ENCODE measurements around the gene RASGRP2. TPM values are rescaled to one million over a fixed set of nuclear protein-coding genes. Genes with fewer than 3 reads are reported as not detected.

Gene RASGRP2
- 1 to 10 TPM; 4.1 to 6.7 (median 5.4) TPM for polyA plus RNA-seq (ENCODE audit: insufficient read length in 3 of 3)
- long read RNA-seq, donor 1, result 0 reads
- long read RNA-seq, donor 2, partial matches to known transcripts, result 0 of 1 reads
- long read RNA-seq, donor 2, other reads (novel, unspliced or antisense), result 0 of 1 reads
- long read RNA-seq, donor 3, partial matches to known transcripts, result 5 of 5 reads
- long read RNA-seq, donor 3, other reads (novel, unspliced or antisense), result 0 of 5 reads
- long read RNA-seq, donor 4, partial matches to known transcripts, result 0 of 4 reads
- long read RNA-seq, donor 4, other reads (novel, unspliced or antisense), result 0 of 4 reads
- long read RNA-seq, donor 5, result 0 reads
- long read RNA-seq, donor 6, partial matches to known transcripts, result 0 of 1 reads
- long read RNA-seq, donor 6, other reads (novel, unspliced or antisense), result 0 of 1 reads
- long read RNA-seq, donor 7, result 0 reads
- long read RNA-seq, donor 8, partial matches to known transcripts, result 6 of 8 reads
- long read RNA-seq, donor 8, other reads (novel, unspliced or antisense), result 0 of 8 reads
- long read RNA-seq, donor 9, partial matches to known transcripts, result 0 of 3 reads
- long read RNA-seq, donor 9, other reads (novel, unspliced or antisense), result 0 of 3 reads
- long read RNA-seq, donor 10, partial matches to known transcripts, result 0 of 1 reads
- long read RNA-seq, donor 10, other reads (novel, unspliced or antisense), result 0 of 1 reads
- long read RNA-seq, donor 11, result 0 reads
- long read RNA-seq, donor 12, partial matches to known transcripts, result 0 of 3 reads
- long read RNA-seq, donor 12, other reads (novel, unspliced or antisense), result 0 of 3 reads
- long read RNA-seq, donor 13, result 0 reads
- long read RNA-seq, donor 14, result 0 reads
- long read RNA-seq, donor 15, partial matches to known transcripts, result 5 of 9 reads
- long read RNA-seq, donor 15, other reads (novel, unspliced or antisense), result 0 of 9 reads
- long read RNA-seq, donor 16, partial matches to known transcripts, result 0 of 1 reads
- long read RNA-seq, donor 16, other reads (novel, unspliced or antisense), result 0 of 1 reads

DNA sequence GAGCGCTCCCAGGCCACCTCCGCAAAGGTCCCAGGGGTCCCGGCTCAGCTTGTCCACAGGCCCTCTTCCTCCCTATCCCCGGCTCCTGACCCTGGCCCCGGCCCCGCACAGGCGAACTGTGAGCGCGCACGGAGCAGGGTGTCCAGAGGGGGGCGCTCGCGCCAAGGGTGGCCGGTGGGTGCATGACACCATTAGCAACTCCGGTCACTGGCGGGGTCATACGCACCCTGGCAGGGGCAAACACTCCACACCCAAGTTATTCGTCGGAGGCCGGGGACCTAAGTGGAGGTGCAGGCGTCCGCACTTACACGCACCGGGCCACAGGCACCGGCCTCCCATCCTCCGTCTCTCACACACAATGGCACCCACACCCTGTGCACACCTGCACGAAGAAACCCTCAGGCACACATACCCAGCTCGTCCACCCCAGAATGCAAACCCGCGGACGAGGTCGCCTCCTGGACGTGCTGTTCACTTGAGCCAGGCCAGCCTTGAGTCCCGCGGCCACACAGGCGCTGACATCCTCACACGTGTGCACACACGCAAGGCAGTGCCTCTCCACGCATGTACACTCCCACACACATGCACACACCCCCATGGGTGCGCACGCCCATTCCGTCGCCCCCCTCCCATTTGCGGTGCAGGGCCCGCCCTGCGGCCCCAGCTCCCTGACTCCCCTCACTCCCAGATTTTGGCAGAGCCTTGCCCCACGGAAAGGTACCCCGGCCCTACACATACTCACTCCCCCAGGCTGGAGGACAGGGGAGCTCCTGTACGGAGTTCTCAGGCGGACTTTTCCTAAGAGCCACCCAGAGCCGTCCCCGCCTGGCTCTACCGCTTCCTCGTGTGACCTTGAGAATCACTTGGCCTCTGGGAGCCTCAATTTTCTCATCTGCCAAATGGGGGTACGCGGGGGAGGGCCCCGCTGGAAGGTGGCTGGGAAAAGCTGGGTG lies at the start of gene RASGRP2:
Gene RASGRP2, minus strand, starts transcription at position 552 of the 953 bp plus-strand sequence. CDS start 1,276 bp downstream, outside the sequence.
- no peak for DNase-seq

DNA sequence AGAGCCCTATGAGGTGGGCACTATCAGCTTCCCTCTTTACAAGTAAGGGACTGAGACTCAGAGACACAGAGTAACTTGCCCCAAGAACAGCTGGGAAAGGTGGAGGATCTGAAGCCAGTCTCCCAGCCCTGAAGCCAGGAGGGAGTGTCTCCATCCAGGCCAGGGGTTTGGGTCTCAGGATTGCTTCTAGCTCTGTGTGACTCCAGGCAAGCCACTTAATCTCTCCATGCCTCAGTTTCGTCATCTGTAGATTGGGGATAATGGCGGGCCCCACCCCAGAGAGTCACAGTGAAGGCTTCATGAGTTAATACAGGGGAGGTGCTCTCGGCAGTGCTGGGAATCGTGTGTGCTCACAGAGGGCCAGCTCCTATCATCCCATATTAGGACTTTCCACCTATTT lies 48.5 kb upstream of the RASGRP2 start:
- no peak for DNase-seq

DNA sequence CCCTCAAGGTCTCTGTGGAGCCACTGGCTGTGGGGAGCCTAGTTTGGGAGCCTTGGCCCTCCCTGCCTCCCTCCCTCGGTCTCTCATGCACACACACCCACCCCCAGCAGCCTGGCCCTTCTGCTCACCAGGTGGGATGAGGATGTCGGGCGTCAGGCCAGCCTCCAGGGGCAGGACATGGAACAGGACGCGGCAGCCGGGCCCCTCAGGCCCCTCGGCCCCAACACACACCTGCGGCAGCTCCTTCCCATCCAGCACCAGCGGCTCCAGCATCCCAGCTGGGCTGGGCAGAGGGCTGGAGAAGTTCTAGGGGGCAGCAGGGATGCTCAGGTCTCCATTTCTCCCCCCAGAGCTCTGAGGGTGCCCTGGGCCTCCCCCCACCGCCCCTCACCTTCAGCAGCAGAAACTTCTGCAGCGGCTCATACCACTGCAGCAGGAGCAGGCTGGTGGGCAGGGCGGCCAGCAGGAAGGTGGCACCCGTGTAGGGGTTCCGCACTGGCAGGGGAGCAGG lies 47.9 kb upstream of the RASGRP2 start:
- DNase-seq, result no peak

- no peak for DNase-seq
These were observed 46.5 kb upstream of the RASGRP2 start for GRCh38 chr11:64790205-64791095.

GRCh38 chr11:64789331-64790204 lies 45.6 kb upstream of the RASGRP2 start:
- no peak for DNase-seq

DNA sequence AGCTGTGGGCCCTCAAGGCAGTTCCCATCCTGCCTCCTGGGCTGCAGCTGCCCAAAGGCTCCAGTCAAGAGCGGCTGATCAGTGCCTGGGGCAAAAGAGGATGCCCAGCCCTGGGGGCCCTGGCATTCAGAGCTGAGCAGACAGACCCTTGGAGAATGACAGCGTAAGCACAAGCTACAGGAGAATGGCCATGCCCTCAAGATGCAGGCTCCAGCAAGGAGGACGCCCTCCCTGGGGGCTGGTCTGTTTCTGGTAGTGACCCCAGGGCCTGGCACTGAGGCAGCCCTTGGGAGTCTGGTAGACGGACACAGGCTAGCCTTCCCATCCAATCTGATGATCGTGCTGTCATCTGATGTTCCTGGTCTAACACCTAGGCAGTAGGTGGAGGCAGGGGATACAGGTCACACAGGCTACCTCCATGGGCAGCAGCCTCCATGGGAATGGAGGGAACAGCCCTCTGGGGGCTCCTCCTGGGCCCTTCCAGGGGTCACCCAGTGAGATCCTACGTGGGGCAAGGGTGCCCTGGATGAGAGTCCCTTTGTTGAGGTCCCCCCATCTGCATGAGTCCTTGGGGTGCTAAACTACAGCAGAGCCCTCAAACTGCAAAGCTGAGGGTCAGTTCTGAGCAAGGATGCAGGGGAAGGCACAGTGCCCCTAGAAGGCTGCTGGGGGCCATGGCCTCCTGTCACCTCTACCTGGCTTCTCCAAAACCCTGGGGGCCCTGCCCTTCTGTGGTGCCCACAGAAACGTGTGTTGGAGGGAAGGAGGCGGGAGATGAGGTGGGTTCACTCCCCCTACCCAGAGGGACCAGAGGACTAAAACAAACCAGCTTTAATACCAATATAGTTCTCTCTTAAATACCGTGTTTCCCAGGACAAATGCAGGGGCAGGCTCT lies 44.6 kb upstream of the RASGRP2 start:
- DNase-seq, result no peak

DNA sequence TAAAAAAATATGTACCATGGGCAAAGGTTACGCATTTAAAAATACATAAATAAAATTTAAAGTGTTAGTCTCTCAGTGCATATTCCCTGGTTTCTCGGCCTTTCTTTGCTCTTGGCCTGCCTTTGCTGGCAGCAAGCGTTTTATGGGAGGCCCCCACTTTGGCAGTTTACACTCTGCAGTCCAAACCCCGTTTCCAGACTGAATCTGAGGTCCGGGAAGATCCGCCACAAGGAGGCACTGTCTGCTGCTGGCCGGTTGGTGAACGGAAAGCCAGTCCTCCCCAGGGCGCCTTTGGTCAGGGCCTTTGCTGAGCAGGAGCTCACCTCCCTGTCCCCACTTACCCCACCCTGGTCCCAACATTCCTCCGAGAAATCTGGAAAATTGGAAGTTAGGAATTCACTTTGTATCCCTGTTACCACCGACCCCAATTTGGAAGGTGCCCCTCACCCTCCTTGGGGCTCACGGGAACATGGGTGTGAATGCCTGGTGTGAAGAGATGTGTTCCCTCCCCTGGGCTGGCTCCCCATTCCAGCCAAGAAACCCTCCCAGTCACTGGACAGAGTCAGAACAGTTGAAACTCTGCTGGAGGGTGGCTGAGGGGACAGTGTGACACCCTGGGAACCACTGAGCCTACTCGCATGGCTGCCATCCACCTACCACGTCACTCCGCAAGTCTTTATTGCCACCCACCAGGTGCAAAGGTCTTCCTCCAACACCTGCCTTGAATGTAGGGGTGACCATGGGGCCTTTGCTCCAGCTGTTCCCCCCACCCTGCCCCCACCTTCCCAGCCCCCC lies 43.8 kb upstream of the RASGRP2 start:
- DNase-seq, result no peak

DNA sequence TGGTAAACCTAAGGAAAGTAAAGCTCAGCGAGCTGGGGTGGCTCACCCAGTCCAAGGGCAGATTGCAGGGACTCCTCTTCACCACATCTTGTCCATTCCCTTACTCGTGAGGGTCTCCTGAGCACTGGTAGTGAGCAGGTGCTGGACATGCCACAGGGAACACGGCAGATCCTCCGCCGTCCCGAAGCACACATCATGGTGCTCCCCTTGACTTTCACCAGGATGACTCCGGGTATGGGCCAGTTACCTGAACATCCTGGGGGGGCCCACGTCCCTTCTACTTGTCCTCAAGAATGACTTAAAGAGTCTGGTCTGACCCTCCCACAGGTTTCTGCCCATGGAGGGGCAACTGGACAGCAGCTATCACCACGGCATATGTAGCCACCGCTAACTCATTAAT lies 42.4 kb upstream of the RASGRP2 start:
- DNase-seq, result no peak

DNA sequence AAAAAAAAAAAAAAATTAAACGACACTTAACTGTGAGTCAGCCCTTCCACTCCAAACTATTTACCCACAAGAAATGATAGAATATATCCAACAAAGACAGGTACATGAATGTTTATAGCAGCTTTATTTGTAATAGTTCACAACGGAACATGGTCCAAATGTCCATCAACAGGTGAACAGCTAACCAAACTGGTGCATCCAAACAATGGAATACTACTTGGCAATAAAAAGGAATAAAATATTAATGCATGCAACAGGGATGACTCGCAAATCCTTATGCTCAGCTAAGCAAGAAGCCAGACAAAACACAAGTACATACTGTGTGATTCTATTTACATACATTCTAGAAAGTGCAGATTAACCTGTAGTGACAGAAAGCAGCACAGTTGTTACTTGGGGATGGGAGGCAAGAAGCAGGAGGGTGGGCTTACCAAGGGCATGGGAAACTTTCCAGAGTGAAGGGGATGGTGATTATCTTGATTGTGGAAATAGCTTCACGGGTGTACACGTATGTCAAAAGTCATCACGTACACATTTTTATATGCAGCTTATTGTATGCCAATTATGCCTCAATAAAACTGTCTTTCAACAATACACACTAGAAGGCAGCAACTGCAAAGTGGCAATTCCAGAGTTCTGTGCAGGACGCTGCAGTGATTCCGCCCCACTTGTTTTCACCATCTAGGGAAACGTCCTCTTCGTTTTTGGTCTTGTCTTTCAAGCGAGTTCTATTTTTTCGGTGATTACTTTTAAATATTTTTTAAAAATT lies 41.1 kb upstream of the RASGRP2 start:
- DNase-seq, result no peak

GRCh38 chr11:64778473-64779298 lies 34.7 kb upstream of the RASGRP2 start, which contains the start of gene SF1:
Gene SF1, minus strand, starts transcription at chr11:64778542. Its CDS starts 150 bp downstream, at chr11:64778392.
- DNase-seq, result peak; percentile 100

DNA sequence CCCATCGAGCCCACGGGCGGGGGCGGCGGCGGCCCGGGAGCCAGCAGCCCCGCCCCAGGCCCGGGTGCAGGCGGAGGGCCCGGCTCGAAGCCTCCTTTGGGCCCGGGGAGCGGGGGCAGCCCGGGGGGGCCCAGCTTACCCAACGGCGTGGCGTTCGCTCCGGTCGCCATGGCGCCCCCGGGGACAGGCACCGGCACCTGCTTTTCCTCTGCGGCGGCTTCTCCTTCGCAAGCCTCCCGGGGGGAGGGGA lies 34.2 kb upstream of the RASGRP2 start:
- no peak for DNase-seq

DNA sequence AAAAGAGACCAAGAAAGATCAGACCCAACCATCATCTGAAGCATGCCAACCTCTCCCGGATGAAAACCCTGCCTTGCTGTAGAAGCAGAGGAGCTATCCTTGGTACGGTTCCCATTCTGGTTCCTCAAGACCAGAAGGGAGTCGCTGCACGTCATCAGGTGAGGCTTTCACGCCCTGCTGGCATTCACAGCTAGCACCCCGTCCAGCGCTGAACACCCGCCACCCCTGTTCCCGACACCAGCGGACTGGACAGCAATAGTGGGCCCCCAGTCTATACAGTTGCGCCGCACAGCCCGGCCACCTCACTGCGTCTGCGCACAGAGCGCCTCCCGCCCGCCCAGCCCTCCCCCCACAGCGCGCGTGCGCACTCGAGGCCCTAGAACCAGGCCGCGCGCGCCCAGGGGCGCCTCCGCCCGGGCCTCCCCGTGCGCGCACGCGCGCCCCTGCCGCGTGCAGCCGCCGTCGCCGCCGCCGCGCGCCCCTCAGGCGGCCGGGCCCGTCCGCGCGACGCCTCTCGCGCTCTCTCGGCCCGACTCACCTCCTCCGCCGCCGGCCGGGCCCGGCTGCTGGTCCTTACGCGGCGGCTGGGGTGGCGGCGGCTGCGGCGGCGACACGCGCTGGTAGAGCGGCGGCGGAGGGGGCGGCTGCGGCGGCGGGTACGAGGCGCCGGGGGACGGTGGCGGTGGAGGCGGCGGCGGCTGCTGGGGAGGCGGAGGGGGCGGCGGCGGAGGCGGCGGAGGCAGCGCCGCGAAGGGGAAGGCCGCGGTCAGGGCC lies 33.7 kb upstream of the RASGRP2 start:
- peak; percentile 87 for DNase-seq

- no peak for DNase-seq
These were observed 32.9 kb upstream of the RASGRP2 start for GRCh38 chr11:64776875-64777274.

GRCh38 chr11:64776425-64776824 lies 32.5 kb upstream of the RASGRP2 start:
- DNase-seq, result no peak

GRCh38 chr11:64774144-64774543 lies 30.2 kb upstream of the RASGRP2 start:
- no peak for DNase-seq
